ENCODE results near the gene BMERB1. TPM values are rescaled to one million over a fixed set of nuclear protein-coding genes. Genes with fewer than 3 reads are reported as not detected.
"Not testable (repeated sequence)": the region's sequence is repeated elsewhere in the genome, so short reads cannot be mapped to it uniquely, and the experiment has no call there.

BMERB1 gene
- total and polyA plus RNA-seq, 9 donors: 17.8 to 29.2 (median 26.7) TPM

GRCh38 chr16:15571557-15571956, 137.2 kb downstream of the BMERB1 start:
- 67% methylated on average over 5 of the region's 6 CpGs for WGBS (ENCODE audit: insufficient coverage)
- Histone ChIP-seq H3K9me3 (replicated peaks; ENCODE audit: control insufficient read depth, low read depth, low read length) (no peaks in the 10 kb centered on the region), H3K4me1 (ENCODE audit: control insufficient read depth, insufficient read depth, low read length) (peaks cover 4% of the 10 kb centered on the region), H3K4me3 (ENCODE audit: low read length) (no peak overlapping the region), H3K27me3 (ENCODE audit: control insufficient read depth, insufficient read depth, low read length) (no peaks in the 10 kb centered on the region), H3K36me3 (ENCODE audit: control insufficient read depth, insufficient read depth, low read length) (peaks cover 4% of the 10 kb centered on the region), H3K27ac (ENCODE audit: low read length) (no peak overlapping the region)
- no peak for DNase-seq

GRCh38 chr16:15572329-15573001, 138.1 kb downstream of the BMERB1 start:
- DNase-seq: no peak
- Histone ChIP-seq H3K36me3 (ENCODE audit: control insufficient read depth, insufficient read depth, low read length) (peaks cover 4% of the 10 kb centered on the region), H3K4me1 (ENCODE audit: control insufficient read depth, insufficient read depth, low read length) (peaks cover 4% of the 10 kb centered on the region), H3K27me3 (ENCODE audit: control insufficient read depth, insufficient read depth, low read length) (no peaks in the 10 kb centered on the region), H3K9me3 (replicated peaks; ENCODE audit: control insufficient read depth, low read depth, low read length) (no peaks in the 10 kb centered on the region), H3K27ac (ENCODE audit: low read length) (no peak overlapping the region), H3K4me3 (ENCODE audit: low read length) (no peak overlapping the region)
- whole genome bisulfite sequencing (ENCODE audit: insufficient coverage): 45% methylated on average over 7 of the region's 9 CpGs

DNA sequence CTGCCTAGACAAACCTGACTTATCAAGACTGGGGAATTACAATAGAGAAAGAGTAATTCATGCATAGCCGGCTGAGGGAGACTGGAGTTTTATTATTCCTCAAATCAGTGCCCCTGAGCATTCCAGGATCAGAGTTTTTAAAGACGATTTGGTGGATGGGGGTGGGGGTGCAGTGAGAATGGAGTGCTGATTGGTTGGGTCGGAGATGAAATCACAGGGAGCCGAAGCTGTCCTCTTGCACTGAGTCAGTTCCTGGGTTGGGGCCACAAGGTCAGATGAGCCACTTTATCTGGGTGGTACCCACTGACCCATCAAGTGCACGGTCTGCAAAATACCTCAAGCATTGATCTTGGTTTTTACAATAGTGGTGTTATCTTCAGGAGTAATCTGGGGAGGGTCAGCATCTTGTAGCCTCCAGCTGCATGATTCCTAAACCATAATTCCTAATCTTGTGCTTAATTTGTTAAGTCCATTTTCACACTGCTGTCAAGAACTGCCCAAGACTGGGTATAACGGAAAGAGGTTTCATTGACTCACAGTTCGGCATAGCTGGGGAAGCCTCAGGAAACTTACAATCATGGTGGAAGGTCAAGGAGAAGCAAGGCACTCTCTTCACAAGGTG, 139.0 kb downstream of the BMERB1 start:
- Histone ChIP-seq H3K9me3 (replicated peaks; ENCODE audit: control insufficient read depth, low read depth, low read length) (no peaks in the 10 kb centered on the region), H3K27ac (ENCODE audit: low read length) (no peak overlapping the region), H3K4me1 (ENCODE audit: control insufficient read depth, insufficient read depth, low read length) (peaks cover 4% of the 10 kb centered on the region), H3K36me3 (ENCODE audit: control insufficient read depth, insufficient read depth, low read length) (peaks cover 4% of the 10 kb centered on the region), H3K27me3 (ENCODE audit: control insufficient read depth, insufficient read depth, low read length) (no peaks in the 10 kb centered on the region), H3K4me3 (ENCODE audit: low read length) (no peak overlapping the region)
- DNase-seq: no peak
- 84% methylated on average over 4 of the region's 7 CpGs for WGBS (ENCODE audit: insufficient coverage)

GRCh38 chr16:15573896-15574613, 139.7 kb downstream of the BMERB1 start:
- H3K9me3 ChIP-seq (replicated peaks; ENCODE audit: control insufficient read depth, low read depth, low read length); H3K4me3 ChIP-seq (ENCODE audit: low read length); H3K36me3 ChIP-seq (ENCODE audit: control insufficient read depth, insufficient read depth, low read length); H3K27me3 ChIP-seq (ENCODE audit: control insufficient read depth, insufficient read depth, low read length); DNase-seq; H3K27ac ChIP-seq (ENCODE audit: low read length); H3K4me1 ChIP-seq (ENCODE audit: control insufficient read depth, insufficient read depth, low read length): not testable (repeated sequence)
- no CpG with 5 or more reads among the region's 11 CpGs for WGBS (ENCODE audit: insufficient coverage)

DNA sequence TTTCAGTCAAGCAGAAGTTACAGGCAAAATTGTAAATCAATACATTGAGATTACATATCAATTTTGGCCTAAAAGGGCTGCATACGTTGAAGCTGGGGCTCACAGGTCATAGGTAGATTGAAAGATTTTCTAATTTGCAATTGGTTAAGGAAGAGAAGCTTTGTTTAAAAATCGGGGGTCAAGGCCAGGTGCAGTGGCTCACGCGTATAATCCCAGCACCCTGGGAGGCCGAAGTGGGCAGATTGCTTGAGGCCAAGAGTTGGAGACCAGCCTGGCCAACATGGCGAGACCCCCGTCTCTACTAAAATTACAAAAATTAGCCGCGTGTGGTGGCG, 140.2 kb downstream of the BMERB1 start:
- Histone ChIP-seq H3K4me1 (ENCODE audit: control insufficient read depth, insufficient read depth, low read length) (peaks cover 4% of the 10 kb centered on the region), H3K27me3 (ENCODE audit: control insufficient read depth, insufficient read depth, low read length) (no peaks in the 10 kb centered on the region), H3K9me3 (replicated peaks; ENCODE audit: control insufficient read depth, low read depth, low read length) (no peaks in the 10 kb centered on the region), H3K36me3 (ENCODE audit: control insufficient read depth, insufficient read depth, low read length) (no peaks in the 10 kb centered on the region), H3K4me3 (ENCODE audit: low read length) (no peak overlapping the region), H3K27ac (ENCODE audit: low read length) (no peak overlapping the region)
- DNase-seq: no peak
- WGBS (ENCODE audit: insufficient coverage): 94% methylated on average over 7 of the region's 10 CpGs

DNA sequence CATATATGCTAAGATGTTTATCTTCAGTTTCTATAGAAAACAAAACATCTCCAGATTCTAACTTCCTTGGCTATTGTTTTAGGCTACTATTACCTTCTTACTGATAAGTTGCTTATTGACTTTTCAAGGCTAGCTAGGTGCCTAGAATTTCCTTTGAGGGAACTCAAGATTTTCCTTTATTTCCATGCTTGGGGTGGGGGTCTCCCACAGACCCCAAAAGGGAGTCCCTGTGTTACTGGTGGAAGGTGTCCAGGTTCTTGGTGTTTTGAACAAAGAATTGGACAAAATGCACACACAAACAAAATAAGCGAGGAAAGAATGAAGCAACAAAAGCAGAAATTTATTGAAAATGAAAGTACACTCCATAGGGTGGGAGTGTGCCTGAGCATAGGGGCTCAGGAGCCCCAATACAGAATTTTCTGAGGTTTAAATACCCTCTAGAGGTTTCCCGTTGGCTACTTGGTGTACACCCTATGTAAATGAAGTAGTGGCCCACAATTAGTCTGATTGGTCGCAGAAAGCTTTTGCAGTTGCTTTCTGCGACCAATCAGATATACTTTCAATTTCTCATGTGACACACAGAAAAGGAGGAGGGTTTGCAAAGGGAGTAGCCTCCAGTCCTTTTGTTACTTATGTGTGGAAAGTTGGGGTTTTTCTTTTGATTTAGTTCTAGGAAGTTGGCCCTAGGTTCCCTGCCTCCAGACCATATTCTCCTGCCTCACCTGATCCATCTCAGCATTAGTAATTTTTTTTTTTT, 141.1 kb downstream of the BMERB1 start:
- DNase-seq: no peak
- Histone ChIP-seq H3K27me3 (ENCODE audit: control insufficient read depth, insufficient read depth, low read length) (no peaks in the 10 kb centered on the region), H3K9me3 (replicated peaks; ENCODE audit: control insufficient read depth, low read depth, low read length) (no peaks in the 10 kb centered on the region), H3K4me3 (ENCODE audit: low read length) (no peak overlapping the region), H3K36me3 (ENCODE audit: control insufficient read depth, insufficient read depth, low read length) (no peaks in the 10 kb centered on the region), H3K27ac (ENCODE audit: low read length) (no peak overlapping the region), H3K4me1 (ENCODE audit: control insufficient read depth, insufficient read depth, low read length) (peaks cover 4% of the 10 kb centered on the region)
- no CpG with 5 or more reads among the region's 4 CpGs for WGBS (ENCODE audit: insufficient coverage)

GRCh38 chr16:15576960-15577958, 142.9 kb downstream of the BMERB1 start:
- no peaks in the 10 kb centered on the region for H3K9me3 ChIP-seq (replicated peaks; ENCODE audit: control insufficient read depth, low read depth, low read length)
- no peaks in the 10 kb centered on the region for H3K27me3 ChIP-seq (ENCODE audit: control insufficient read depth, insufficient read depth, low read length)
- H3K27ac ChIP-seq (ENCODE audit: low read length): no peak overlapping the region
- no peak overlapping the region for H3K4me3 ChIP-seq (ENCODE audit: low read length)
- WGBS (ENCODE audit: insufficient coverage): 83% methylated on average over 3 of the region's 20 CpGs
- no peak for DNase-seq
- H3K4me1 ChIP-seq (ENCODE audit: control insufficient read depth, insufficient read depth, low read length): no peaks in the 10 kb centered on the region
- peaks cover 10% of the 10 kb centered on the region for H3K36me3 ChIP-seq (ENCODE audit: control insufficient read depth, insufficient read depth, low read length)

DNA sequence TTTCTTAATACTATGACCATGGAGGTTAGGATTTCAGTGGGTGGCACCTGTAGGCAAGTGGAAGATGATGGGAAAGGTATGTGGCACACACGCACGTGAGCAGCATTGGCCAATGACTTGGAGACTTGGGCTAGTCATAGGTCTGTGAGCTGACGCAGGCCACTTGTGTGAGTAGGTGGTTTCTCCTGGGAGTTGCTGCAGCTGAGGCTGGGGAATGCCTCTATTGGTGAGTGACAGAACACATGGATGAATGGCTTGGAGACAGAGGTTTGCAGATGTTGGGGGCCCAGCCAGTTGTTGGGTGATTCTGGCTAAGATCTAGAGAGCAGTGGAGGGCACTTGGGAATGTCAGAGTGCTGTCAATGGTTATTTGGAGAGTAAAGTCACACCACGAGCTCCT, 144.4 kb downstream of the BMERB1 start:
- H3K9me3 ChIP-seq (replicated peaks; ENCODE audit: control insufficient read depth, low read depth, low read length): no peaks in the 10 kb centered on the region
- no peaks in the 10 kb centered on the region for H3K4me1 ChIP-seq (ENCODE audit: control insufficient read depth, insufficient read depth, low read length)
- peaks cover 16% of the 10 kb centered on the region for H3K36me3 ChIP-seq (ENCODE audit: control insufficient read depth, insufficient read depth, low read length)
- no peaks in the 10 kb centered on the region for H3K27me3 ChIP-seq (ENCODE audit: control insufficient read depth, insufficient read depth, low read length)
- no peak overlapping the region for H3K27ac ChIP-seq (ENCODE audit: low read length)
- no peak for DNase-seq
- H3K4me3 ChIP-seq (ENCODE audit: low read length): no peak overlapping the region
- 91% methylated on average over 4 of the region's 4 CpGs for WGBS (ENCODE audit: insufficient coverage)

- H3K9me3 ChIP-seq (replicated peaks; ENCODE audit: control insufficient read depth, low read depth, low read length): peaks cover 6% of the 10 kb centered on the region
- DNase-seq: no peak
- no peaks in the 10 kb centered on the region for H3K4me1 ChIP-seq (ENCODE audit: control insufficient read depth, insufficient read depth, low read length)
- 80% methylated on average over 7 of the region's 10 CpGs for WGBS (ENCODE audit: insufficient coverage)
- H3K27me3 ChIP-seq (ENCODE audit: control insufficient read depth, insufficient read depth, low read length): no peaks in the 10 kb centered on the region
- no peak overlapping the region for H3K4me3 ChIP-seq (ENCODE audit: low read length)
- H3K27ac ChIP-seq (ENCODE audit: low read length): peak overlapping the region; percentile 13
- peaks cover 22% of the 10 kb centered on the region for H3K36me3 ChIP-seq (ENCODE audit: control insufficient read depth, insufficient read depth, low read length)
Observed at GRCh38 chr16:15581127-15581815, 146.9 kb downstream of the BMERB1 start.

Measured in muscle of leg (tissue), 11 donors.